Measurements from ENCODE around the gene CLSTN2. TPM values are rescaled to one million over a fixed set of nuclear protein-coding genes. Genes with fewer than 3 reads are reported as not detected.
A peak's percentile ranks its signal among the peaks of the same experiment; 100 is the strongest.
"Not testable (repeated sequence)": the region's sequence is repeated elsewhere in the genome, so short reads cannot be mapped to it uniquely, and the experiment has no call there.

The CLSTN2 gene
- total RNA-seq, 1 donor from 2014 or later, result under 0.01 TPM

GRCh38 chr3:140406655-140407054 is 471.7 kb downstream of the CLSTN2 start:
- no peak for DNase-seq (ENCODE audit: low read depth, low spot score)

- no peak for DNase-seq (ENCODE audit: low read depth, low spot score)
Observed at GRCh38 chr3:140408252-140408651, 473.3 kb downstream of the CLSTN2 start.

GRCh38 chr3:140416666-140417065 is 481.7 kb downstream of the CLSTN2 start:
- DNase-seq (ENCODE audit: low read depth, low spot score), result no peak

- DNase-seq (ENCODE audit: low read depth, low spot score), result peak; percentile 69
Observed at GRCh38 chr3:140420621-140421357, 485.8 kb downstream of the CLSTN2 start.

- no peak for DNase-seq (ENCODE audit: low read depth, low spot score)
Observed at GRCh38 chr3:140421884-140422283, 486.9 kb downstream of the CLSTN2 start.

GRCh38 chr3:140423146-140423545 is 488.2 kb downstream of the CLSTN2 start:
- no peak for DNase-seq (ENCODE audit: low read depth, low spot score)

DNA sequence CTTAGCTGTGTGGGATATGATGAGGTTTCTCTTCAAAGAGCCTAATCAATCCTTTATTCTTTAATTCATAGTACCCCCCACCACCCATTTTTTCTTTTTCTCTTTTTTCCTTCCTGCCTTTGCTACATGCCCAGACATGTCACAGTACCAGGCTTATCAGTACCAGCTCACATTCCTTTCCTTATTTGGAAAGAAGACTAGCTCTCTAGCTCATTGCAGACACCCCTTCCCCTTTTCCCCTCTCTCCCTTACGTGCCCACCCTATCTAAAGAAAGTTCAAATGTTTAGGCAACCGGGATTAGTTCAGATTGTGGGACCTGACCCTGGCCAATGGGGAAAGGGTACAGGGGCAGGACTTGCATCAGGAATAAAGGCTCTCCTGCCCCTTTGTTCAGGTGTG is 488.6 kb downstream of the CLSTN2 start:
- not testable (repeated sequence) for DNase-seq (ENCODE audit: low read depth, low spot score)

DNA sequence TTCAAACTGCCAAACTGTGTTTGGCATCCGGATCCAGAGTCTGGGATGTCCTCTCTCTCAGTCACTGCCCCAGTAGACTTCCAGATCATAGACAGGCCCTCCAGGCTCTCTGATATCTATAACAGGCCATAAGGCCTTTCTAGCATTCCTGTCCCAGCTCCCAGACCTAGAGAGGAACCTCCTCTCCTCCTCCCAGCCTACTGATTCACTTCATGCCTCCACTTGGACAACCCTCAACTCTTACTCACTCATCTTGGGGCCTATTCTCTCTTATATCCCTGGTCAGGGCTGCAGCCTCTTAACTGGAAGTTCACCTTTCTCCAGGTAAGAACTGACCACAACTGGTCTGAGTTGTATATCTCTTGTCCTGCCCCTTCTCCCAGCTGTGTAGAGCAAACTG is 489.2 kb downstream of the CLSTN2 start:
- DNase-seq (ENCODE audit: low read depth, low spot score), result no peak

GRCh38 chr3:140424726-140425125 is 489.7 kb downstream of the CLSTN2 start:
- DNase-seq (ENCODE audit: low read depth, low spot score), result no peak

- no peak for DNase-seq (ENCODE audit: low read depth, low spot score)
Observed at GRCh38 chr3:140427786-140428185, 492.8 kb downstream of the CLSTN2 start.

GRCh38 chr3:140428380-140428779 is 493.4 kb downstream of the CLSTN2 start:
- DNase-seq (ENCODE audit: low read depth, low spot score), result no peak

GRCh38 chr3:140429791-140430190 is 494.8 kb downstream of the CLSTN2 start:
- no peak for DNase-seq (ENCODE audit: low read depth, low spot score)

DNA sequence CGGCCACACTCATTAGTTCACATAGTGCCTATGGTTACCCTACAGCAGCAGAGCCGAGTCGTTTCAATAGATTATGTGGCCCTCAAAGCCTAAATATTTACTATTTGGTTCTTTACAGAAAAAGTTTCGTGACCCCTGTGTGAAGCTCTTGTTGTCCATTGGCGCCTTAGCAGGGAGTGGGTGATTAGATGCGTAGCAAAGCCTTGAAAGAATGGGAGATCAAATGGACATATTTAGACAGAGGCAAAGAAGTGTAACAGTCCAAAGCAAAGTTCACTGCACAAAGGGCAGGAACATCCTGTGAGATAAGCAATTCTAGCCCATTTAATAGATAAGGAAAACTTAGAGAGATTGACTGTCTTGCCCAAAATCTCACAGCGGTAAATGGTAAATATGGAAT is 495.5 kb downstream of the CLSTN2 start:
- no peak for DNase-seq (ENCODE audit: low read depth, low spot score)

DNA sequence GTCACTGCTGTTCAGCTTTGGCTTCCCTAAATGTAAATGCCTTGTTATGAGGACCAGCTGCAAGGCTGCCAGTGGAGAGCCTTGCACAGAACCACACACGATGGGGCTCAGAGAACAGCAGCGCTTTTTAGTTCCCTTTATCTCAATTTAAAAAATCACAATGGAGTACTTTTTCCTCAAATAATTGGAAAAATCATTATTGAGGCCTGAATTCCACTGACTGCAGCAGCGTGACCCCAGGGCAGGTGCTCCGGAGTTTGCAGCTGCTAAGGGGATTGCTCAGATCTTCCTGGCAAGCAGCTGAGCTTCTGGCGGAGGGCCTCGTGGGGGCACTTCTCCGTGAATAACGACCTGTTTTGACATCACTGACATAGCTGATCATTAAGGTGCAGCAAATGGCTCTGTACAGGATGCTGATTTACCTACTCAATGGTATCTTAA is 497.3 kb downstream of the CLSTN2 start:
- DNase-seq (ENCODE audit: low read depth, low spot score), result no peak

- DNase-seq (ENCODE audit: low read depth, low spot score), result no peak
Observed at GRCh38 chr3:140433431-140433830, 498.4 kb downstream of the CLSTN2 start.

GRCh38 chr3:140434261-140434905 is 499.4 kb downstream of the CLSTN2 start:
- no peak for DNase-seq (ENCODE audit: low read depth, low spot score)

- no peak for DNase-seq (ENCODE audit: low read depth, low spot score)
Observed at GRCh38 chr3:140436421-140436820, 501.4 kb downstream of the CLSTN2 start.

DNA sequence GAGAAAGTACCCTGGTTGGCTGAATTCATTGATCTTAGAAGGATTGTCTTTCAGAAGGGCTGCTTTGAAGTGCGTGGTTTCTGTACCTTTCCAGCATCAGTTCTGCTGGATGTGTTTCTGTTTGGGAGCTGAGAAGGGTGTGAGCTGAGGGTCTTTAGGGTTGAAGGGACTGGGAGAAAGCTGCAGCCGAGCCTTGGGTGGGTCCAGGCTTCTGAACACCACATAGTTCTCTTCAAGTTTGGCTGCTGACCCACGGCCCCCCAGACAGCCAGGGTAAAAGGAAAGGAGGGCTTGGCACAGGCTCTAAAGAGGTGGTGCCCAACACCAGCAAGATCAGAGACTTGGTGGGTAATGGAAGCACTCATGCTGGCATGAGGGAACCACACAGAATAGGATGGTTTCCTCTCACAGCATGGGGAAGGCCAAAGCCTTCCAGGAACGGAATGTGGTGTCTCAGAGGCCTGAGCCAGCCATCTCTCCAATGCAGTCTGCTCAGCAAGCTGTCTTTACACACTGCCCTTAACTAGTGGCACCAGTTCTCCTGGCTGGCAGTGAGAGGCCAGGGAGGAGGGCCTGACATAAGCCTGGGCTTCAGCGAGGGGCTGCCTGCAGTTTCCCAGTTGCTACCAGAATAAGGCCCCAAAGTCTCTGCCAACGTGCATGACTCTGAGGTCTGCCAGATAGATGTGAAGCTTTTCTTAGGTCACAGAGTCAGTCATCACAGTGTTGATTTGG is 503.9 kb downstream of the CLSTN2 start:
- no peak for DNase-seq (ENCODE audit: low read depth, low spot score)

GRCh38 chr3:140439527-140439926 is 504.5 kb downstream of the CLSTN2 start:
- no peak for DNase-seq (ENCODE audit: low read depth, low spot score)

- no peak for DNase-seq (ENCODE audit: low read depth, low spot score)
Observed at GRCh38 chr3:140440446-140440845, 505.5 kb downstream of the CLSTN2 start.

DNA sequence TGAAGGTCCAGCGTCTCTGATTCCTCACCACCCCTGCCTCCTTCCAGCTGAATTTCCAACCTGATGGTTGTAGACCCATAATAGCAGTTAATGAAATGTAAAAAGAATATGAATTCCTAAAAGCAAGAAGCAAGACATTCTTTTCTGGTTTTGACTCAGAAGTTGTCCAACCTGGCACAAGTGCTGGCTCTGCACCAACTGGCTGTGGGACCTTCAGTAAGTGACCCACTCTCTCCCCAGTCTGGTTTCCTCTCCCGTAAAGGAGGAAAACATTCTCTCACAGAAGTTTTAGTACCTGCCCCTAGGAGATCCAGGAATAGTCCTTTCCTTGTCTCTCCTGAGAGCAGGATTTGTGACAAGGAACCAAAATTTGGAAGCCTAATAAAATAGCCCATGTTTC is 506.0 kb downstream of the CLSTN2 start:
- DNase-seq (ENCODE audit: low read depth, low spot score), result peak; percentile 24

DNA sequence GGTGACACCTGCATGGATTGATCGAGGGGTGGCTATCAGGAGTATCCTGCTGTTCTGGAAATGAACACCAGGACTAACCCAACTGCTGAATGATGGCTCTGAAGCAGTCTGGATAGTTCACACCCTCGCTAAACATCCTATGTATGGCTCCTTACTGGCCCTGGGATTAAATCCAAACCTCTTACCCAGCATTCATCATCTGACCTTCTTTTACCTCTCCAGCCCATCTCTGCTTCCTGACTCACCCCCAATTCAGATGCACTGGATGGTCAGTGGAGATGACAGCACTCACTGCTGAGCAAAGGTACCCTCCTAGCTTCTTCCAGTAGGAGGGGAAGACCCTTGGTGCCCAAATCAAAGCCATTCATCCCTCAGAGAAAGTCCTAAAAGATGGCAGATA is 507.6 kb downstream of the CLSTN2 start:
- DNase-seq (ENCODE audit: low read depth, low spot score), result no peak
